ENCODE data around the gene FAM187B.
"Not testable (repeated sequence)": the region's sequence is repeated elsewhere in the genome, so short reads cannot be mapped to it uniquely, and the experiment has no call there.

FAM187B gene

GRCh38 chr19:35223862-35224505 lies 4.6 kb downstream of the FAM187B start:
- H3K4me1 ChIP-seq (ENCODE audit: insufficient read depth, low read length): no peaks in the 10 kb centered on the region
- no peaks in the 10 kb centered on the region for H3K9me3 ChIP-seq (ENCODE audit: low read length)
- no peak overlapping the region for H3K4me3 ChIP-seq (ENCODE audit: low read depth in 1 of 2, low read length in 2 of 2)
- H3K27me3 ChIP-seq (ENCODE audit: control insufficient read depth in 1 of 2, insufficient read depth in 2 of 2, low read length in 2 of 2): peaks cover 0 to 5% of the 10 kb centered on the region in 2 donors
- no peak overlapping the region for H3K9ac ChIP-seq (ENCODE audit: low read length)
- no peak overlapping the region for H3K27ac ChIP-seq (ENCODE audit: low read depth, low read length)
- H3K36me3 ChIP-seq (ENCODE audit: insufficient read depth, low read length): no peaks in the 10 kb centered on the region

- H3K4me1 ChIP-seq (ENCODE audit: insufficient read depth, low read length): no peaks in the 10 kb centered on the region
- H3K27ac ChIP-seq (ENCODE audit: low read depth, low read length): no peak overlapping the region
- no peaks in the 10 kb centered on the region for H3K36me3 ChIP-seq (ENCODE audit: insufficient read depth, low read length)
- no peaks in the 10 kb centered on the region for H3K9me3 ChIP-seq (ENCODE audit: low read length)
- H3K9ac ChIP-seq (ENCODE audit: low read length): no peak overlapping the region
- peaks cover 0 to 5% of the 10 kb centered on the region in 2 donors for H3K27me3 ChIP-seq (ENCODE audit: control insufficient read depth in 1 of 2, insufficient read depth in 2 of 2, low read length in 2 of 2)
- H3K4me3 ChIP-seq (ENCODE audit: low read depth in 1 of 2, low read length in 2 of 2): no peak overlapping the region
These were observed 5.3 kb downstream of the FAM187B start for GRCh38 chr19:35223084-35223790.

- Histone ChIP-seq H3K27me3 (ENCODE audit: control insufficient read depth in 1 of 2, insufficient read depth in 2 of 2, low read length in 2 of 2) (peaks cover 0 to 5% of the 10 kb centered on the region in 2 donors), H3K36me3 (ENCODE audit: insufficient read depth, low read length) (no peaks in the 10 kb centered on the region), H3K9me3 (ENCODE audit: low read length) (no peaks in the 10 kb centered on the region), H3K27ac (ENCODE audit: low read depth, low read length) (no peak overlapping the region), H3K4me3 (ENCODE audit: low read depth in 1 of 2, low read length in 2 of 2) (no peak overlapping the region), H3K9ac (ENCODE audit: low read length) (no peak overlapping the region), H3K4me1 (ENCODE audit: insufficient read depth, low read length) (no peaks in the 10 kb centered on the region)
These were observed 6.0 kb downstream of the FAM187B start for GRCh38 chr19:35222373-35223015.

- not testable (repeated sequence) for H3K9me3 ChIP-seq (ENCODE audit: low read length); H3K4me3 ChIP-seq (ENCODE audit: low read depth in 1 of 2, low read length in 2 of 2); H3K4me1 ChIP-seq (ENCODE audit: insufficient read depth, low read length); H3K27ac ChIP-seq (ENCODE audit: low read depth, low read length); H3K27me3 ChIP-seq (ENCODE audit: control insufficient read depth in 1 of 2, insufficient read depth in 2 of 2, low read length in 2 of 2); H3K9ac ChIP-seq (ENCODE audit: low read length); H3K36me3 ChIP-seq (ENCODE audit: insufficient read depth, low read length)
These were observed 7.5 kb downstream of the FAM187B start for GRCh38 chr19:35220973-35221590.

- Histone ChIP-seq H3K9ac (ENCODE audit: low read length) (no peak overlapping the region), H3K36me3 (ENCODE audit: insufficient read depth, low read length) (no peaks in the 10 kb centered on the region), H3K9me3 (ENCODE audit: low read length) (no peaks in the 10 kb centered on the region), H3K4me3 (ENCODE audit: low read depth in 1 of 2, low read length in 2 of 2) (no peak overlapping the region), H3K27ac (ENCODE audit: low read depth, low read length) (no peak overlapping the region), H3K4me1 (ENCODE audit: insufficient read depth, low read length) (no peaks in the 10 kb centered on the region), H3K27me3 (ENCODE audit: control insufficient read depth in 1 of 2, insufficient read depth in 2 of 2, low read length in 2 of 2) (peaks cover 0 to 5% of the 10 kb centered on the region in 2 donors)
These were observed 8.1 kb downstream of the FAM187B start for GRCh38 chr19:35220315-35220921.

GRCh38 chr19:35219008-35219407 lies 9.5 kb downstream of the FAM187B start:
- Histone ChIP-seq H3K27ac (ENCODE audit: low read depth, low read length) (no peak overlapping the region), H3K9ac (ENCODE audit: low read length) (no peak overlapping the region), H3K27me3 (ENCODE audit: control insufficient read depth in 1 of 2, insufficient read depth in 2 of 2, low read length in 2 of 2) (no peaks in the 10 kb centered on the region), H3K36me3 (ENCODE audit: insufficient read depth, low read length) (no peaks in the 10 kb centered on the region), H3K4me1 (ENCODE audit: insufficient read depth, low read length) (peaks cover 6% of the 10 kb centered on the region), H3K9me3 (ENCODE audit: low read length) (no peaks in the 10 kb centered on the region), H3K4me3 (ENCODE audit: low read depth in 1 of 2, low read length in 2 of 2) (no peak overlapping the region)

- no peak overlapping the region for H3K27ac ChIP-seq (ENCODE audit: low read depth, low read length)
- no peaks in the 10 kb centered on the region for H3K9me3 ChIP-seq (ENCODE audit: low read length)
- H3K27me3 ChIP-seq (ENCODE audit: control insufficient read depth in 1 of 2, insufficient read depth in 2 of 2, low read length in 2 of 2): no peaks in the 10 kb centered on the region
- no peak overlapping the region for H3K4me3 ChIP-seq (ENCODE audit: low read depth in 1 of 2, low read length in 2 of 2)
- no peak overlapping the region for H3K9ac ChIP-seq (ENCODE audit: low read length)
- H3K36me3 ChIP-seq (ENCODE audit: insufficient read depth, low read length): no peaks in the 10 kb centered on the region
- H3K4me1 ChIP-seq (ENCODE audit: insufficient read depth, low read length): peaks cover 6% of the 10 kb centered on the region
These were observed 10.9 kb downstream of the FAM187B start for GRCh38 chr19:35217649-35217990.

GRCh38 chr19:35216833-35217648 lies 11.5 kb downstream of the FAM187B start:
- H3K27ac ChIP-seq (ENCODE audit: low read depth, low read length): no peak overlapping the region
- peaks cover 6% of the 10 kb centered on the region for H3K4me1 ChIP-seq (ENCODE audit: insufficient read depth, low read length)
- H3K36me3 ChIP-seq (ENCODE audit: insufficient read depth, low read length): no peaks in the 10 kb centered on the region
- H3K27me3 ChIP-seq (ENCODE audit: control insufficient read depth in 1 of 2, insufficient read depth in 2 of 2, low read length in 2 of 2): no peaks in the 10 kb centered on the region
- no peaks in the 10 kb centered on the region for H3K9me3 ChIP-seq (ENCODE audit: low read length)
- H3K9ac ChIP-seq (ENCODE audit: low read length): no peak overlapping the region
- H3K4me3 ChIP-seq (ENCODE audit: low read depth in 1 of 2, low read length in 2 of 2): no peak overlapping the region

- Histone ChIP-seq H3K9me3 (ENCODE audit: low read length) (no peaks in the 10 kb centered on the region), H3K4me1 (ENCODE audit: insufficient read depth, low read length) (peaks cover 6% of the 10 kb centered on the region), H3K27ac (ENCODE audit: low read depth, low read length) (no peak overlapping the region), H3K4me3 (ENCODE audit: low read depth in 1 of 2, low read length in 2 of 2) (no peak overlapping the region), H3K27me3 (ENCODE audit: control insufficient read depth in 1 of 2, insufficient read depth in 2 of 2, low read length in 2 of 2) (no peaks in the 10 kb centered on the region), H3K36me3 (ENCODE audit: insufficient read depth, low read length) (no peaks in the 10 kb centered on the region), H3K9ac (ENCODE audit: low read length) (no peak overlapping the region)
These were observed 12.3 kb downstream of the FAM187B start for GRCh38 chr19:35216016-35216832.

- H3K9me3 ChIP-seq (ENCODE audit: low read length): no peaks in the 10 kb centered on the region
- no peak overlapping the region for H3K4me3 ChIP-seq (ENCODE audit: low read depth in 1 of 2, low read length in 2 of 2)
- H3K4me1 ChIP-seq (ENCODE audit: insufficient read depth, low read length): peaks cover 6% of the 10 kb centered on the region
- H3K27ac ChIP-seq (ENCODE audit: low read depth, low read length): no peak overlapping the region
- no peaks in the 10 kb centered on the region for H3K36me3 ChIP-seq (ENCODE audit: insufficient read depth, low read length)
- H3K9ac ChIP-seq (ENCODE audit: low read length): no peak overlapping the region
- H3K27me3 ChIP-seq (ENCODE audit: control insufficient read depth in 1 of 2, insufficient read depth in 2 of 2, low read length in 2 of 2): no peaks in the 10 kb centered on the region
These were observed 13.6 kb downstream of the FAM187B start for GRCh38 chr19:35214766-35215422.
